Measurements from ENCODE around the gene SUGCT.

SUGCT gene

GRCh38 chr7:40833191-40833887, 698.5 kb downstream of the SUGCT start:
- H3K9me3 ChIP-seq (ENCODE audit: control insufficient read depth, low read depth, low read length): no peaks in the 10 kb centered on the region
- H3K36me3 ChIP-seq (ENCODE audit: control insufficient read depth, low read depth, low read length): no peaks in the 10 kb centered on the region
- no peaks in the 10 kb centered on the region for H3K27me3 ChIP-seq (ENCODE audit: control insufficient read depth, insufficient read depth, low read length)
- no peak overlapping the region for H3K9ac ChIP-seq (ENCODE audit: low read length)
- H3K27ac ChIP-seq (ENCODE audit: low read length): no peak overlapping the region
- H3K4me3 ChIP-seq (ENCODE audit: low read length): no peak overlapping the region
- peaks cover 17% of the 10 kb centered on the region for H3K4me1 ChIP-seq (ENCODE audit: control insufficient read depth, low read depth, low read length)

- Histone ChIP-seq H3K4me1 (ENCODE audit: control insufficient read depth, low read depth, low read length) (peaks cover 14% of the 10 kb centered on the region), H3K9me3 (ENCODE audit: control insufficient read depth, low read depth, low read length) (no peaks in the 10 kb centered on the region), H3K27me3 (ENCODE audit: control insufficient read depth, insufficient read depth, low read length) (no peaks in the 10 kb centered on the region), H3K4me3 (ENCODE audit: low read length) (no peak overlapping the region), H3K36me3 (ENCODE audit: control insufficient read depth, low read depth, low read length) (no peaks in the 10 kb centered on the region), H3K27ac (ENCODE audit: low read length) (no peak overlapping the region), H3K9ac (ENCODE audit: low read length) (no peak overlapping the region)
Observed at GRCh38 chr7:40833888-40834234, 699.1 kb downstream of the SUGCT start.

- peaks cover 4% of the 10 kb centered on the region for H3K9me3 ChIP-seq (ENCODE audit: control insufficient read depth, low read depth, low read length)
- no peaks in the 10 kb centered on the region for H3K36me3 ChIP-seq (ENCODE audit: control insufficient read depth, low read depth, low read length)
- H3K27me3 ChIP-seq (ENCODE audit: control insufficient read depth, insufficient read depth, low read length): no peaks in the 10 kb centered on the region
- H3K9ac ChIP-seq (ENCODE audit: low read length): no peak overlapping the region
- peaks cover 14% of the 10 kb centered on the region for H3K4me1 ChIP-seq (ENCODE audit: control insufficient read depth, low read depth, low read length)
- H3K4me3 ChIP-seq (ENCODE audit: low read length): no peak overlapping the region
- no peak overlapping the region for H3K27ac ChIP-seq (ENCODE audit: low read length)
Observed at GRCh38 chr7:40836218-40836617, 701.4 kb downstream of the SUGCT start.

GRCh38 chr7:40839881-40840280, 705.1 kb downstream of the SUGCT start:
- Histone ChIP-seq H3K27ac (ENCODE audit: low read length) (no peak overlapping the region), H3K36me3 (ENCODE audit: control insufficient read depth, low read depth, low read length) (no peaks in the 10 kb centered on the region)

GRCh38 chr7:40840990-40841389, 706.2 kb downstream of the SUGCT start:
- H3K4me1 ChIP-seq (ENCODE audit: control insufficient read depth, low read depth, low read length): no peaks in the 10 kb centered on the region
- H3K9ac ChIP-seq (ENCODE audit: low read length): no peak overlapping the region
- no peaks in the 10 kb centered on the region for H3K27me3 ChIP-seq (ENCODE audit: control insufficient read depth, insufficient read depth, low read length)
- no peaks in the 10 kb centered on the region for H3K36me3 ChIP-seq (ENCODE audit: control insufficient read depth, low read depth, low read length)
- no peak overlapping the region for H3K4me3 ChIP-seq (ENCODE audit: low read length)
- H3K9me3 ChIP-seq (ENCODE audit: control insufficient read depth, low read depth, low read length): peaks cover 4% of the 10 kb centered on the region
- H3K27ac ChIP-seq (ENCODE audit: low read length): no peak overlapping the region

More at GRCh38 chr7:40839881-40840280, 705.1 kb downstream of the SUGCT start:
- H3K9ac ChIP-seq (ENCODE audit: low read length): no peak overlapping the region
- no peak overlapping the region for H3K4me3 ChIP-seq (ENCODE audit: low read length)
- H3K9me3 ChIP-seq (ENCODE audit: control insufficient read depth, low read depth, low read length): peaks cover 4% of the 10 kb centered on the region
- no peaks in the 10 kb centered on the region for H3K27me3 ChIP-seq (ENCODE audit: control insufficient read depth, insufficient read depth, low read length)
- H3K4me1 ChIP-seq (ENCODE audit: control insufficient read depth, low read depth, low read length): peaks cover 4% of the 10 kb centered on the region

- Histone ChIP-seq H3K36me3 (ENCODE audit: control insufficient read depth, low read depth, low read length) (no peaks in the 10 kb centered on the region), H3K4me1 (ENCODE audit: control insufficient read depth, low read depth, low read length) (no peaks in the 10 kb centered on the region), H3K27ac (ENCODE audit: low read length) (no peak overlapping the region), H3K27me3 (ENCODE audit: control insufficient read depth, insufficient read depth, low read length) (no peaks in the 10 kb centered on the region), H3K9me3 (ENCODE audit: control insufficient read depth, low read depth, low read length) (peaks cover 4% of the 10 kb centered on the region), H3K4me3 (ENCODE audit: low read length) (no peak overlapping the region), H3K9ac (ENCODE audit: low read length) (no peak overlapping the region)
Observed at GRCh38 chr7:40842641-40843040, 707.8 kb downstream of the SUGCT start.

GRCh38 chr7:40843338-40843985, 708.7 kb downstream of the SUGCT start:
- peaks cover 4% of the 10 kb centered on the region for H3K9me3 ChIP-seq (ENCODE audit: control insufficient read depth, low read depth, low read length)
- no peak overlapping the region for H3K4me3 ChIP-seq (ENCODE audit: low read length)
- H3K36me3 ChIP-seq (ENCODE audit: control insufficient read depth, low read depth, low read length): no peaks in the 10 kb centered on the region
- H3K9ac ChIP-seq (ENCODE audit: low read length): no peak overlapping the region
- no peak overlapping the region for H3K27ac ChIP-seq (ENCODE audit: low read length)
- H3K27me3 ChIP-seq (ENCODE audit: control insufficient read depth, insufficient read depth, low read length): no peaks in the 10 kb centered on the region
- no peaks in the 10 kb centered on the region for H3K4me1 ChIP-seq (ENCODE audit: control insufficient read depth, low read depth, low read length)

- Histone ChIP-seq H3K9ac (ENCODE audit: low read length) (no peak overlapping the region), H3K4me3 (ENCODE audit: low read length) (no peak overlapping the region), H3K27ac (ENCODE audit: low read length) (no peak overlapping the region), H3K9me3 (ENCODE audit: control insufficient read depth, low read depth, low read length) (no peaks in the 10 kb centered on the region), H3K27me3 (ENCODE audit: control insufficient read depth, insufficient read depth, low read length) (no peaks in the 10 kb centered on the region), H3K4me1 (ENCODE audit: control insufficient read depth, low read depth, low read length) (no peaks in the 10 kb centered on the region), H3K36me3 (ENCODE audit: control insufficient read depth, low read depth, low read length) (no peaks in the 10 kb centered on the region)
Observed at GRCh38 chr7:40845943-40846342, 711.1 kb downstream of the SUGCT start.

- Histone ChIP-seq H3K4me3 (ENCODE audit: low read length) (no peak overlapping the region), H3K27me3 (ENCODE audit: control insufficient read depth, insufficient read depth, low read length) (no peaks in the 10 kb centered on the region), H3K36me3 (ENCODE audit: control insufficient read depth, low read depth, low read length) (no peaks in the 10 kb centered on the region), H3K4me1 (ENCODE audit: control insufficient read depth, low read depth, low read length) (no peaks in the 10 kb centered on the region), H3K9ac (ENCODE audit: low read length) (no peak overlapping the region), H3K27ac (ENCODE audit: low read length) (no peak overlapping the region), H3K9me3 (ENCODE audit: control insufficient read depth, low read depth, low read length) (no peaks in the 10 kb centered on the region)
Observed at GRCh38 chr7:40847921-40848320, 713.1 kb downstream of the SUGCT start.

GRCh38 chr7:40848541-40849221, 713.9 kb downstream of the SUGCT start:
- Histone ChIP-seq H3K4me1 (ENCODE audit: control insufficient read depth, low read depth, low read length) (no peaks in the 10 kb centered on the region), H3K36me3 (ENCODE audit: control insufficient read depth, low read depth, low read length) (no peaks in the 10 kb centered on the region), H3K4me3 (ENCODE audit: low read length) (no peak overlapping the region), H3K9ac (ENCODE audit: low read length) (no peak overlapping the region), H3K27ac (ENCODE audit: low read length) (no peak overlapping the region), H3K27me3 (ENCODE audit: control insufficient read depth, insufficient read depth, low read length) (no peaks in the 10 kb centered on the region), H3K9me3 (ENCODE audit: control insufficient read depth, low read depth, low read length) (no peaks in the 10 kb centered on the region)

GRCh38 chr7:40850017-40850416, 715.2 kb downstream of the SUGCT start:
- Histone ChIP-seq H3K27ac (ENCODE audit: low read length) (no peak overlapping the region), H3K4me1 (ENCODE audit: control insufficient read depth, low read depth, low read length) (no peaks in the 10 kb centered on the region), H3K9me3 (ENCODE audit: control insufficient read depth, low read depth, low read length) (no peaks in the 10 kb centered on the region), H3K4me3 (ENCODE audit: low read length) (no peak overlapping the region), H3K36me3 (ENCODE audit: control insufficient read depth, low read depth, low read length) (no peaks in the 10 kb centered on the region), H3K27me3 (ENCODE audit: control insufficient read depth, insufficient read depth, low read length) (no peaks in the 10 kb centered on the region), H3K9ac (ENCODE audit: low read length) (no peak overlapping the region)
